GM12875 (cell line): ENCODE results near the gene DDX3X.

Experiments used
- H3K4me3 ChIP-seq: one replicate; pipeline ENCODE4 v1.5.1; 2011; ENCODE audit warnings: low read depth, low read length, control low read depth
- CTCF ChIP-seq: IDR thresholded peaks from 2 replicates; pipeline ENCODE4 v1.5.1; 2011; ENCODE audit warnings: low read depth, mild to moderate bottlenecking, control low read depth, inconsistent platforms, low read length, moderate library complexity, borderline replicate concordance; ENCODE audit not compliant: insufficient read depth

Gene DDX3X

GRCh38 chrX:41412261-41413081, 78.5 kb downstream of the DDX3X start:
- H3K4me3 ChIP-seq: no peak overlapping the region
- TF ChIP-seq CTCF: no peak
